HepG2 (cell line): ENCODE measurements around the gene COPZ2. TPM values are rescaled to one million over a fixed set of nuclear protein-coding genes. Genes with fewer than 3 reads are reported as not detected.

Source experiments
- AKAP8 ChIP-seq: sonication (generic); formaldehyde crosslinking; IDR thresholded peaks from 2 replicates; pipeline ENCODE4 v1.5.1; 2020; ENCODE audit warnings: mild to moderate bottlenecking, missing genetic modification reagents
- ARNTL ChIP-seq: sonication (generic); formaldehyde crosslinking; IDR thresholded peaks from 2 replicates; pipeline ENCODE4 v1.4.0; 2020; ENCODE audit warnings: mild to moderate bottlenecking, missing genetic modification reagents
- BCL6 ChIP-seq: IDR thresholded peaks from 2 replicates; pipeline ENCODE4 v1.6.1; 2016; ENCODE audit warnings: missing genetic modification reagents, missing compliant biosample characterization
- FIP1L1 ChIP-seq: fragments of 200-400 bp; formaldehyde crosslinking; IDR thresholded peaks from 2 replicates; pipeline ENCODE4 v1.6.1; 2018; ENCODE audit warnings: low read depth, mild to moderate bottlenecking, low read length, moderate library complexity, borderline replicate concordance; ENCODE audit not compliant: insufficient read depth
- GATAD1 ChIP-seq: IDR thresholded peaks from 2 replicates; pipeline ENCODE4 v1.6.1; 2016; ENCODE audit warnings: missing genetic modification reagents, missing compliant biosample characterization
- IKZF1 ChIP-seq: fragments of 450-650 bp; IDR thresholded peaks from 2 replicates; pipeline ENCODE4 v1.7.1; 2016
- JUND ChIP-seq: sonication (generic); formaldehyde crosslinking; IDR thresholded peaks from 2 replicates; pipeline ENCODE4 v1.8.0; 2022; ENCODE audit warnings: mild to moderate bottlenecking, missing genetic modification reagents
- MBD4 ChIP-seq: IDR thresholded peaks from 2 replicates; pipeline ENCODE4 v1.6.1; 2012; ENCODE audit warnings: low read length, inconsistent platforms, borderline replicate concordance
- RBAK ChIP-seq: sonication (generic); formaldehyde crosslinking; IDR thresholded peaks from 2 replicates; pipeline ENCODE4 v1.5.1; 2020; ENCODE audit warnings: mild to moderate bottlenecking, missing genetic modification reagents
- RFX1 ChIP-seq: fragments of 450-650 bp; IDR thresholded peaks from 2 replicates; pipeline ENCODE4 v1.6.1; 2017
- TCF7L2 ChIP-seq: IDR thresholded peaks from 2 replicates; pipeline ENCODE4 v1.6.1; 2011; ENCODE audit warnings: mild to moderate bottlenecking, low read depth, low read length, moderate library complexity
- TEAD3 ChIP-seq: optimal IDR thresholded peaks from 2 replicates; pipeline ENCODE3; 2016; ENCODE audit warnings: borderline replicate concordance
- ZBTB10 ChIP-seq: sonication (generic); formaldehyde crosslinking; IDR thresholded peaks from 2 replicates; pipeline ENCODE4 v1.4.0; 2020; ENCODE audit warnings: missing genetic modification reagents, borderline replicate concordance
- ZNF136 ChIP-seq: sonication (generic); formaldehyde crosslinking; IDR thresholded peaks from 2 replicates; pipeline ENCODE4 v1.8.1; 2022; ENCODE audit warnings: low read depth, mild to moderate bottlenecking, moderate library complexity, missing genetic modification reagents
- ZNF235 ChIP-seq: sonication (generic); formaldehyde crosslinking; IDR thresholded peaks from 2 replicates; pipeline ENCODE4 v1.8.1; 2023; ENCODE audit warnings: mild to moderate bottlenecking, missing genetic modification reagents, borderline replicate concordance
- ZNF33B ChIP-seq: sonication (generic); formaldehyde crosslinking; IDR thresholded peaks from 2 replicates; pipeline ENCODE4 v1.5.1; 2020; ENCODE audit warnings: mild to moderate bottlenecking, missing genetic modification reagents
- ZNF484 ChIP-seq: sonication (generic); formaldehyde crosslinking; IDR thresholded peaks from 2 replicates; pipeline ENCODE4 v1.5.1; 2020; ENCODE audit warnings: mild to moderate bottlenecking, low read depth, missing genetic modification reagents, borderline replicate concordance
- ZNF816 ChIP-seq: sonication (generic); formaldehyde crosslinking; IDR thresholded peaks from 2 replicates; pipeline ENCODE4 v1.8.0; 2022; ENCODE audit warnings: missing genetic modification reagents, mild to moderate bottlenecking, borderline replicate concordance
- polyA plus RNA-seq, 8 experiments: library from polyadenylated mRNA; depleted of rRNA in 3 of 8; stranded (reverse) in 7 of 8; unstranded in 1 of 8; fragments of >200 nt; fragmentation: Illumina TruSeq in 4 of 8; extraction: Trizol in 4 of 8; gene quantifications; 2 replicates each; pipeline versions ENCODE4 v1.2.1 to v1.2.3, GENCODE V29; 2011 to 2016; ENCODE audit warnings: low read depth in 4 of 8, missing spikeins in 1 of 8, mixed read lengths in 1 of 8; ENCODE audit not compliant: insufficient read depth in 1 of 8
- total RNA-seq, 5 experiments: library from RNA; depleted of rRNA; stranded (reverse); fragments of >200 nt; fragmentation: Illumina TruSeq; extraction: Trizol; gene quantifications; 2 replicates each; pipeline ENCODE4 v1.2.3, GENCODE V29; 2016; ENCODE audit warnings: low read depth in 1 of 5
- TF ChIP-seq, protein P1 (sequence below), 2 experiments: IDR thresholded peaks; 2 replicates each; pipeline ENCODE4 v1.6.1; 2011 to 2012; ENCODE audit warnings: low read length in 2 of 2, borderline replicate concordance in 1 of 2, low read depth in 1 of 2, mild to moderate bottlenecking in 1 of 2, moderate library complexity in 1 of 2
- TF ChIP-seq, protein P2 (sequence below): sonication (generic); formaldehyde crosslinking; IDR thresholded peaks from 2 replicates; pipeline ENCODE4 v1.8.0; 2023; ENCODE audit warnings: mild to moderate bottlenecking, missing genetic modification reagents
- TF ChIP-seq, protein P3 (sequence below): IDR thresholded peaks from 2 replicates; pipeline ENCODE4 v1.6.1; 2016

COPZ2 gene
- total and polyA plus RNA-seq, 2 of the 13 experiments (the other 11 are each of a cell fraction or from before 2014, with no cell fraction given), result 0.61 to 1.5 TPM

- TF ChIP-seq ZBTB10 (CRISPR knock-in tag), result no peak; the same call in 1 of the 2 replicates
- no peak for TF ChIP-seq JUND (CRISPR knock-in tag)
- TF ChIP-seq, protein P1, sequence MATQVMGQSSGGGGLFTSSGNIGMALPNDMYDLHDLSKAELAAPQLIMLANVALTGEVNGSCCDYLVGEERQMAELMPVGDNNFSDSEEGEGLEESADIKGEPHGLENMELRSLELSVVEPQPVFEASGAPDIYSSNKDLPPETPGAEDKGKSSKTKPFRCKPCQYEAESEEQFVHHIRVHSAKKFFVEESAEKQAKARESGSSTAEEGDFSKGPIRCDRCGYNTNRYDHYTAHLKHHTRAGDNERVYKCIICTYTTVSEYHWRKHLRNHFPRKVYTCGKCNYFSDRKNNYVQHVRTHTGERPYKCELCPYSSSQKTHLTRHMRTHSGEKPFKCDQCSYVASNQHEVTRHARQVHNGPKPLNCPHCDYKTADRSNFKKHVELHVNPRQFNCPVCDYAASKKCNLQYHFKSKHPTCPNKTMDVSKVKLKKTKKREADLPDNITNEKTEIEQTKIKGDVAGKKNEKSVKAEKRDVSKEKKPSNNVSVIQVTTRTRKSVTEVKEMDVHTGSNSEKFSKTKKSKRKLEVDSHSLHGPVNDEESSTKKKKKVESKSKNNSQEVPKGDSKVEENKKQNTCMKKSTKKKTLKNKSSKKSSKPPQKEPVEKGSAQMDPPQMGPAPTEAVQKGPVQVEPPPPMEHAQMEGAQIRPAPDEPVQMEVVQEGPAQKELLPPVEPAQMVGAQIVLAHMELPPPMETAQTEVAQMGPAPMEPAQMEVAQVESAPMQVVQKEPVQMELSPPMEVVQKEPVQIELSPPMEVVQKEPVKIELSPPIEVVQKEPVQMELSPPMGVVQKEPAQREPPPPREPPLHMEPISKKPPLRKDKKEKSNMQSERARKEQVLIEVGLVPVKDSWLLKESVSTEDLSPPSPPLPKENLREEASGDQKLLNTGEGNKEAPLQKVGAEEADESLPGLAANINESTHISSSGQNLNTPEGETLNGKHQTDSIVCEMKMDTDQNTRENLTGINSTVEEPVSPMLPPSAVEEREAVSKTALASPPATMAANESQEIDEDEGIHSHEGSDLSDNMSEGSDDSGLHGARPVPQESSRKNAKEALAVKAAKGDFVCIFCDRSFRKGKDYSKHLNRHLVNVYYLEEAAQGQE (IDR thresholded peaks at IDR 0.05; ENCODE audit: borderline replicate concordance in 1 of 2, low read depth in 1 of 2, low read length in 2 of 2), result peak in 1 of 2 experiments; percentile 30; a peak in 1 of 4 replicates
- peak; percentile 24; the same call in 1 of the 2 replicates for TF ChIP-seq GATAD1 (CRISPR knock-in tag)
- TF ChIP-seq ARNTL, result peak; percentile 80
- no peak for TF ChIP-seq TCF7L2
- TF ChIP-seq FIP1L1, result no peak
- TF ChIP-seq, protein P2, sequence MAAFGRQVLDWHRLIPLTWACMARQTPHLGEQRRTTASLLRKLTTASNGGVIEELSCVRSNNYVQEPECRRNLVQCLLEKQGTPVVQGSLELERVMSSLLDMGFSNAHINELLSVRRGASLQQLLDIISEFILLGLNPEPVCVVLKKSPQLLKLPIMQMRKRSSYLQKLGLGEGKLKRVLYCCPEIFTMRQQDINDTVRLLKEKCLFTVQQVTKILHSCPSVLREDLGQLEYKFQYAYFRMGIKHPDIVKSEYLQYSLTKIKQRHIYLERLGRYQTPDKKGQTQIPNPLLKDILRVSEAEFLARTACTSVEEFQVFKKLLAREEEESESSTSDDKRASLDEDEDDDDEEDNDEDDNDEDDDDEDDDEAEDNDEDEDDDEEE (CRISPR knock-in tag), result peak; percentile 89
- no peak for TF ChIP-seq AKAP8
- TF ChIP-seq, protein P3, sequence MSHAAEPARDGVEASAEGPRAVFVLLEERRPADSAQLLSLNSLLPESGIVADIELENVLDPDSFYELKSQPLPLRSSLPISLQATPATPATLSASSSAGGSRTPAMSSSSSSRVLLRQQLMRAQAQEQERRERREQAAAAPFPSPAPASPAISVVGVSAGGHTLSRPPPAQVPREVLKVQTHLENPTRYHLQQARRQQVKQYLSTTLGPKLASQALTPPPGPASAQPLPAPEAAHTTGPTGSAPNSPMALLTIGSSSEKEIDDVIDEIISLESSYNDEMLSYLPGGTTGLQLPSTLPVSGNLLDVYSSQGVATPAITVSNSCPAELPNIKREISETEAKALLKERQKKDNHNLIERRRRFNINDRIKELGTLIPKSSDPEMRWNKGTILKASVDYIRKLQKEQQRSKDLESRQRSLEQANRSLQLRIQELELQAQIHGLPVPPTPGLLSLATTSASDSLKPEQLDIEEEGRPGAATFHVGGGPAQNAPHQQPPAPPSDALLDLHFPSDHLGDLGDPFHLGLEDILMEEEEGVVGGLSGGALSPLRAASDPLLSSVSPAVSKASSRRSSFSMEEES (CRISPR knock-in tag), result 0 out of 2 replicates have a peak, but pooled peaks have one; percentile 41
- TF ChIP-seq ZNF816 (CRISPR knock-in tag), result no peak; the same call in 1 of the 2 replicates
- TF ChIP-seq ZNF33B (CRISPR knock-in tag), result peak; percentile 92; the same call in 1 of the 2 replicates
- TF ChIP-seq ZNF235 (CRISPR knock-in tag), result peak; percentile 93; the same call in 1 of the 2 replicates
- TF ChIP-seq ZNF136 (CRISPR knock-in tag), result no peak
- no peak for TF ChIP-seq IKZF1
- 0 out of 2 replicates have a peak, but pooled peaks have one; percentile 2 for TF ChIP-seq BCL6 (CRISPR knock-in tag)
- TF ChIP-seq RFX1, result no peak
- no peak for TF ChIP-seq MBD4
- peak; percentile 73 for TF ChIP-seq TEAD3 (CRISPR knock-in tag)
- TF ChIP-seq ZNF484 (CRISPR knock-in tag), result no peak
- no peak for TF ChIP-seq RBAK
These were observed 10.3 kb upstream of the COPZ2 start, which contains the start of gene NFE2L1 (continued) for GRCh38 chr17:48047741-48048383.
